Natural killer cell (primary cell): ENCODE measurements around the gene WDR45B. TPM values are rescaled to one million over a fixed set of nuclear protein-coding genes. Genes with fewer than 3 reads are reported as not detected.

Experiments
- ATAC-seq, 3 donors: fragments of 150-1000 bp in 2 of 3; fragments of 200-7000 bp in 1 of 3; cut with Tn5 transposase; 1 replicate in 1 of 3; 2 replicates in 2 of 3; pipeline ENCODE4 v1.10.0; 2021; ENCODE audit warnings: mild to moderate bottlenecking in 2 of 3, moderate library complexity in 2 of 3
- DNase-seq, 2 donors: peaks; one replicate each; pipeline versions ENCODE4 v3.0.0 to v3.0.0-alpha.2; 2013 to 2021; ENCODE audit warnings: mixed read lengths in 1 of 2
- H3K27ac ChIP-seq: one replicate; pipeline ENCODE4 v1.5.1; 2013; ENCODE audit warnings: mild to moderate bottlenecking, low read length
- H3K27me3 ChIP-seq: one replicate; pipeline ENCODE4 v1.6.1; 2013; ENCODE audit warnings: low read length; ENCODE audit not compliant: control insufficient read depth, insufficient read depth
- H3K36me3 ChIP-seq: one replicate; pipeline ENCODE4 v1.6.1; 2013; ENCODE audit warnings: low read length; ENCODE audit not compliant: control insufficient read depth, insufficient read depth
- H3K4me1 ChIP-seq: one replicate; pipeline ENCODE4 v1.6.1; 2013; ENCODE audit warnings: low read length; ENCODE audit not compliant: control insufficient read depth, insufficient read depth
- H3K4me3 ChIP-seq: one replicate; pipeline ENCODE4 v1.5.1; 2013; ENCODE audit warnings: low read length
- H3K9me3 ChIP-seq: one replicate; pipeline ENCODE4 v1.6.1; 2013; ENCODE audit warnings: low read length; ENCODE audit not compliant: control insufficient read depth, insufficient read depth
- H3K27ac Mint-ChIP-seq, 2 donors: one replicate each; pipeline ENCODE4 v1.8.0; 2022; ENCODE audit warnings: mild to moderate bottlenecking in 2 of 2, mixed read lengths in 2 of 2, moderate library complexity in 1 of 2
- H3K27me3 Mint-ChIP-seq, 2 donors: one replicate each; pipeline ENCODE4 v1.8.0; 2022; ENCODE audit warnings: low read depth in 2 of 2, mixed read lengths in 2 of 2
- H3K36me3 Mint-ChIP-seq: one replicate; pipeline ENCODE4 v1.8.0; 2022; ENCODE audit warnings: mixed read lengths
- H3K4me1 Mint-ChIP-seq, 2 donors: one replicate each; pipeline ENCODE4 v1.8.0; 2022; ENCODE audit warnings: mixed read lengths in 2 of 2
- H3K4me3 Mint-ChIP-seq: one replicate; pipeline ENCODE4 v1.8.0; 2022; ENCODE audit warnings: mild to moderate bottlenecking, moderate library complexity, mixed read lengths
- H3K9me3 Mint-ChIP-seq, 2 donors: one replicate each; pipeline ENCODE4 v1.8.0; 2022; ENCODE audit warnings: mixed read lengths in 2 of 2
- CTCF ChIP-seq: fragments of 200-600 bp; IDR thresholded peaks from one replicate; pipeline ENCODE4 v1.8.0; 2022; ENCODE audit warnings: antibody characterized with exemption
- WGBS: methylation state at CpG from one replicate; pipeline ENCODE4 v1.1.7; 2013; ENCODE audit warnings: missing lambda C conversion rate; ENCODE audit not compliant: insufficient coverage; 5-methylcytosine and 5-hydroxymethylcytosine counted together
- intact Hi-C: fragments of 100-400 bp; cut with micrococcal nuclease; formaldehyde crosslinking; loops from one replicate; pipeline ENCODE4 v1.14.2; 2022
- total RNA-seq, 4 donors: library from RNA; stranded (reverse); fragments of 120-200 nt in 1 of 4; gene quantifications; one replicate each; pipeline versions ENCODE4 v1.2.3 to v1.2.4, GENCODE V29; 2013 to 2022

Gene WDR45B
- total RNA-seq, 3 donors from 2014 or later (not counting 1 experiment from before 2014, with no cell fraction given) = 81.8 to 112 (median 94.6) TPM

DNA sequence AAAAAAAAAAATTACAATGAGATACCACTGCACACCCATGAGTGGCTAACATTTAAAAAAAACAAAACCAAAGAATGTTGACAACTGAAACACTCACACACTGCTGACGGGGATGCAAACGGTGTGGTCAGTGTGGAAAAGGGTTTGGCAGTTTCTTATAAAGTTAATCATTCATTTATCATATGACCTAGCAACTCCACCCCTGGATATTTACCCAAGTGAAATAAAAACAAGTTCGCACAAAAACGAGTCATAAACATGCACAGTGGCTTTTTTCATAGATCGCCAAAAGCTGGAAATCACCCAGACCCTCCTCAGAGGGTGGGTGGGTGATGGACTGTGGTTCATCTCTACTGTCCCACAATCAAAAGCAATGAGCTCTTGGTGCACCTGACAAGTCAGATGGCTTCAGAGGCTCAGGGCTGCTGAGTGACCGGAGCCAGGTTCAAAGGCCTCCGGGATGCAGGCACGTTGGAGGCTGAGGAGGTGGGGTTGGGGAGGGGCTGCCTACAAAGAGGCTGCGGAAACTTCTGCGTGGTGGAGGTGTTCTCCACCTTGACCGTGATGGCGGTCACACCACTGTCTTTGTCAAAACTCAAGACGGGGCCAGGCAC, 36.1 kb upstream of the WDR45B start:
- 91% methylated on average over 9 of the region's 13 CpGs for WGBS
- H3K9me3 Mint-ChIP-seq = peaks cover 0 to 5% of the 10 kb centered on the region in 2 donors

GRCh38 chr17:82683534-82683933, 35.3 kb upstream of the WDR45B start:
- H3K9me3 Mint-ChIP-seq = peaks cover 0 to 5% of the 10 kb centered on the region in 2 donors
- Histone ChIP-seq H3K27ac (no peak overlapping the region), H3K9me3 (peaks cover 5% of the 10 kb centered on the region), H3K36me3 (no peaks in the 10 kb centered on the region), H3K27me3 (no peaks in the 10 kb centered on the region), H3K4me3 (no peak overlapping the region), H3K4me1 (no peaks in the 10 kb centered on the region)
- DNase-seq (no peak), ATAC-seq (no peak)
- WGBS = 93% methylated on average over 1 of the region's 1 CpG
- intact Hi-C loops = no loop called here
- H3K27me3 Mint-ChIP-seq = no peaks in the 10 kb centered on the region
- H3K27ac Mint-ChIP-seq = no peak overlapping the region
- H3K36me3 Mint-ChIP-seq = no peaks in the 10 kb centered on the region
- no peaks in the 10 kb centered on the region for H3K4me1 Mint-ChIP-seq
- no peak for TF ChIP-seq CTCF
- H3K4me3 Mint-ChIP-seq = no peak overlapping the region

More for the DNA sequence above, 36.1 kb upstream of the WDR45B start:
- ATAC-seq (no peak), DNase-seq (no peak)
- Mint-ChIP-seq H3K27me3 (no peaks in the 10 kb centered on the region), H3K27ac (no peak overlapping the region), H3K36me3 (no peaks in the 10 kb centered on the region), H3K4me3 (no peak overlapping the region), H3K4me1 (no peaks in the 10 kb centered on the region)
- peaks cover 5% of the 10 kb centered on the region for H3K9me3 ChIP-seq
- intact Hi-C loops = no loop called here
- no peaks in the 10 kb centered on the region for H3K36me3 ChIP-seq
- no peak overlapping the region for H3K4me3 ChIP-seq
- H3K27me3 ChIP-seq = no peaks in the 10 kb centered on the region
- H3K27ac ChIP-seq = no peak overlapping the region
- H3K4me1 ChIP-seq = no peaks in the 10 kb centered on the region
- no peak for TF ChIP-seq CTCF

- Histone ChIP-seq H3K9me3 (peaks cover 5% of the 10 kb centered on the region), H3K27me3 (no peaks in the 10 kb centered on the region), H3K4me1 (no peaks in the 10 kb centered on the region), H3K4me3 (no peak overlapping the region), H3K36me3 (no peaks in the 10 kb centered on the region), H3K27ac (no peak overlapping the region)
- intact Hi-C loops = no loop called here
- no peak for DNase-seq
- no peaks in the 10 kb centered on the region for H3K4me1 Mint-ChIP-seq
- ATAC-seq = no peak
- TF ChIP-seq CTCF = no peak
- H3K4me3 Mint-ChIP-seq = no peak overlapping the region
- no peaks in the 10 kb centered on the region for H3K36me3 Mint-ChIP-seq
- H3K27me3 Mint-ChIP-seq = no peaks in the 10 kb centered on the region
- H3K27ac Mint-ChIP-seq = no peak overlapping the region
- 97% methylated on average over 3 of the region's 3 CpGs for WGBS
- peaks cover 0 to 5% of the 10 kb centered on the region in 2 donors for H3K9me3 Mint-ChIP-seq
Observed at GRCh38 chr17:82681547-82681946, 33.3 kb upstream of the WDR45B start.
